Mononuclear cell (primary cell): Measurements from ENCODE around the gene C11orf42. TPM values are rescaled to one million over a fixed set of nuclear protein-coding genes. Genes with fewer than 3 reads are reported as not detected.
A peak's percentile ranks its signal among the peaks of the same experiment; 100 is the strongest.
"Not testable (repeated sequence)": the region's sequence is repeated elsewhere in the genome, so short reads cannot be mapped to it uniquely, and the experiment has no call there.

Experiments
- H3K27me3 ChIP-seq: 2 replicates; pipeline ENCODE4 v1.6.0; 2011; ENCODE audit warnings: low read length, control low read depth; ENCODE audit not compliant: insufficient read depth
- H3K4me1 ChIP-seq: 2 replicates; pipeline ENCODE4 v1.5.1; 2011; ENCODE audit warnings: mild to moderate bottlenecking, low read length, control low read depth; ENCODE audit not compliant: insufficient read depth
- H3K4me3 ChIP-seq: 2 replicates; pipeline ENCODE4 v1.5.1; 2011; ENCODE audit warnings: mild to moderate bottlenecking, low read length, moderate library complexity
- H3K9me3 ChIP-seq: 2 replicates; pipeline ENCODE4 v1.5.1; 2011; ENCODE audit warnings: low read depth, mild to moderate bottlenecking, control low read depth, low read length
- total RNA-seq: library from RNA; depleted of rRNA; stranded (reverse); fragments of >200 nt; gene quantifications from one replicate; pipeline ENCODE4 v1.2.3, GENCODE V29; 2012

The C11orf42 gene
- total RNA-seq, 1 donor, result not detected

GRCh38 chr11:6234387-6235107 lies 29.2 kb downstream of the C11orf42 start, which contains the start of gene FHIP1B:
FHIP1B (minus strand) TSS chr11:6234636; CDS start chr11:6224516, 10,120 bp downstream.
- peaks cover 46% of the 10 kb centered on the region for H3K4me1 ChIP-seq
- H3K27me3 ChIP-seq, result no peaks in the 10 kb centered on the region
- H3K4me3 ChIP-seq, result peak within 1 kb of the TSS; percentile 85
- no peaks in the 10 kb centered on the region for H3K9me3 ChIP-seq

- peaks cover 34% of the 10 kb centered on the region for H3K4me1 ChIP-seq
- H3K4me3 ChIP-seq, result no peak overlapping the region
- no peaks in the 10 kb centered on the region for H3K27me3 ChIP-seq
- no peaks in the 10 kb centered on the region for H3K9me3 ChIP-seq
Measured at GRCh38 chr11:6237266-6237665, 31.9 kb downstream of the C11orf42 start.

- H3K9me3 ChIP-seq, result no peaks in the 10 kb centered on the region
- H3K4me3 ChIP-seq, result no peak overlapping the region
- H3K4me1 ChIP-seq, result peaks cover 32% of the 10 kb centered on the region
Measured at GRCh38 chr11:6237761-6238302, 32.5 kb downstream of the C11orf42 start.

DNA sequence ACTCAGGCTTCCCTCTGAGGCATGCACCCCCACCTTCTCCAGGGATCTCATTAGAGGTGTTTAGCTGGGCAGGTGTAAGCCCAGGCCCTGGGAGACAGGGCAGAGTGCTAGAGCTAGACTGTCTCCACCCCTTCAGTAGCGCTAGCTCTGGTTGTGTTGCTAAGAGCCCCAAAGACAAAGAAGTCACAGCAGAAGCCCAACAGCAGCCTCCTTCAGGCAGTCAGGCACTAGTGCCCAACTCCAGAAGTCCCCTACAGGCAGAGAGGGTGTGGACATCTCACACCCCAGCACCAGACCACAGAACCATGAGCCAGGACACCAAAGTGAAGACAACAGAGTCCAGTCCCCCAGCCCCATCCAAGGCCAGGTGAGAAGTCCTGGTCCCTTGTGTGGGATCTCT lies 33.5 kb downstream of the C11orf42 start, which contains the start of gene CNGA4:
CNGA4 (plus strand) TSS at position 188 of the 400 bp plus-strand sequence; CDS start at position 306, 118 bp downstream.
- no peaks in the 10 kb centered on the region for H3K9me3 ChIP-seq
- H3K4me3 ChIP-seq, result no peak within 1 kb of the TSS
- no peaks in the 10 kb centered on the region for H3K27me3 ChIP-seq
- H3K4me1 ChIP-seq, result peaks cover 21% of the 10 kb centered on the region

More at GRCh38 chr11:6237761-6238302, 32.5 kb downstream of the C11orf42 start:
- no peaks in the 10 kb centered on the region for H3K27me3 ChIP-seq

GRCh38 chr11:6240139-6240538 lies 34.8 kb downstream of the C11orf42 start:
- H3K9me3 ChIP-seq, result no peaks in the 10 kb centered on the region
- H3K27me3 ChIP-seq, result no peaks in the 10 kb centered on the region
- H3K4me1 ChIP-seq, result peaks cover 17% of the 10 kb centered on the region
- no peak overlapping the region for H3K4me3 ChIP-seq

DNA sequence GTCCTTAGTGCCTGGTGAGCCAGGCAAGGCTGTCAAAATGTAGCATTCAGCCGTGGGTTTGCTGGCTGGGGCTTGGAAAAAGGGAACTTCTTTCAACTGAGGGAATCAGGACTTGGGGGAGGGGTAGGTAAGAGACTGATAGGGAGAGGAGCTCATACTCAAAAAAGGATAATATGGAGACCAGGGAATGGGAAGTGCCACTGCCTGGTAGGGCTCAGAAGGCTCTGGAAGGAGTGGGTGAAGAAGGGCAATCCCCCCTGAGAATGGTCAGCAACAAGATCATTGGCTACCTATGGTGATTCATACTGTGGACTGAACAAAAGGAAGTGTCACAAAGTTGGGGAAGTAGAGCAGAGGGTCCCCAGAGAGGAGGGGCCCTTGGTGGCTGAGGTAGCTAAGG lies 35.4 kb downstream of the C11orf42 start:
- Histone ChIP-seq H3K9me3 (no peaks in the 10 kb centered on the region), H3K27me3 (no peaks in the 10 kb centered on the region), H3K4me3 (no peak overlapping the region), H3K4me1 (peaks cover 11% of the 10 kb centered on the region)

- H3K4me3 ChIP-seq, result no peak overlapping the region
- H3K27me3 ChIP-seq, result no peaks in the 10 kb centered on the region
- H3K9me3 ChIP-seq, result no peaks in the 10 kb centered on the region
- peaks cover 11% of the 10 kb centered on the region for H3K4me1 ChIP-seq
Measured at GRCh38 chr11:6241316-6241715, 36.0 kb downstream of the C11orf42 start.

DNA sequence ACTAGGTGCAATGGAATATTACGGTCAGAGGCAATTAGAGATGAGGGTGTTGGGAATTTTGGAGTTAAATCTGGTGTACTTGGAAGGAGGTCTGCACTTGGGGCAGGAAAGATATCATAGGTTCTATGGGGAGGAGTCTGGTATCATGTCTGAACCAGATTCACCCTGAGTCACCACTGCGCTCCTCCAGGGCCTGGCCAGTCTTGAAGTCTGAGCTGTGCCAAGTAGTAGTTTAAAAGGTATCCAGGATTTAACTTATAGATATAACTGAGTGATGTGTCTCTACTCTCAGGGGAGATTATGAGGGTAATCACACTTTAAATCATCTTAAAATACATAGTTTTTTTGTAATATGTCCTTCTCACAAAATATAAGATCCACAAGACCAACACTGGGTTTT lies 40.2 kb downstream of the C11orf42 start:
- H3K4me3 ChIP-seq, result no peak overlapping the region
- H3K9me3 ChIP-seq, result no peaks in the 10 kb centered on the region
- H3K27me3 ChIP-seq, result no peaks in the 10 kb centered on the region
- H3K4me1 ChIP-seq, result peaks cover 6% of the 10 kb centered on the region

DNA sequence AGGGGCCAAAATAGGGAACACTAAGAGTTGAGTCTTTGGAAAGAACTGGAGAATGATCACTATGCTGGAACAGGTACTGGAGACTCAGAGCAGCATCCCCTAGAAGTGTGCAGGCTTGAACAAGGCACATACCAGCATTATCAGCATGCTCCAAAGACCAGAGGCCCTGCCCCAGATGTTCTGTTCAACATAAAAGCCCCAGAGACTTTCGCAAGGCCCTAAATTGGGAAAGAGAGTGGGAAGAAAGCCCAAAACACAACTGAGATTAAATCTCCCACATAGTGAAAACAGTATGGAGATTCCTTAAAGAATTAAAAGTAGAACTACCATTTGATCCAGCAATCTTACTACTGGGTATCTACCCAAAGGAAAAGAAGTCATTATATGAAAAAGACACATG lies 42.9 kb downstream of the C11orf42 start:
- H3K27me3 ChIP-seq, result no peaks in the 10 kb centered on the region
- H3K9me3 ChIP-seq, result no peaks in the 10 kb centered on the region
- H3K4me1 ChIP-seq, result no peaks in the 10 kb centered on the region
- H3K4me3 ChIP-seq, result no peak overlapping the region

DNA sequence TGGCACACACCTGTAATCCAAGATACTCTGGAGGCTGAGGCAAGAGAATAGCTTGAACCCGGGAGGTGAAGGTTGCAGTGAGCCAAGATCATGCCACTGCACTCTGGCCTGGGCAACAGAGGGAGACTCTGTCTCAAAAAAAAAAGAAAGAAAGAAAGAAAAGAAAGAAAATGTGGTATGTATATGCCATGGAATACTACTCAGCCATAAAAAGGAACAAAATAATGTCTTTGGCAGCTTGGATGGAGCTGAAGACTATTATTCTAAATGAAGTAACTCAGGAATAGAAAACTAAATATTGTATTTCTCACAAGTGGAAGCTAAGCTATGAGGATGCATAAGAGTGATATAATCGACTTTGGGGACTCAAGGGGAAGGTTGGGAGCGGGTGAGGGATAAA lies 43.5 kb downstream of the C11orf42 start:
- not testable (repeated sequence) for H3K27me3 ChIP-seq, H3K9me3 ChIP-seq, H3K4me3 ChIP-seq, H3K4me1 ChIP-seq

DNA sequence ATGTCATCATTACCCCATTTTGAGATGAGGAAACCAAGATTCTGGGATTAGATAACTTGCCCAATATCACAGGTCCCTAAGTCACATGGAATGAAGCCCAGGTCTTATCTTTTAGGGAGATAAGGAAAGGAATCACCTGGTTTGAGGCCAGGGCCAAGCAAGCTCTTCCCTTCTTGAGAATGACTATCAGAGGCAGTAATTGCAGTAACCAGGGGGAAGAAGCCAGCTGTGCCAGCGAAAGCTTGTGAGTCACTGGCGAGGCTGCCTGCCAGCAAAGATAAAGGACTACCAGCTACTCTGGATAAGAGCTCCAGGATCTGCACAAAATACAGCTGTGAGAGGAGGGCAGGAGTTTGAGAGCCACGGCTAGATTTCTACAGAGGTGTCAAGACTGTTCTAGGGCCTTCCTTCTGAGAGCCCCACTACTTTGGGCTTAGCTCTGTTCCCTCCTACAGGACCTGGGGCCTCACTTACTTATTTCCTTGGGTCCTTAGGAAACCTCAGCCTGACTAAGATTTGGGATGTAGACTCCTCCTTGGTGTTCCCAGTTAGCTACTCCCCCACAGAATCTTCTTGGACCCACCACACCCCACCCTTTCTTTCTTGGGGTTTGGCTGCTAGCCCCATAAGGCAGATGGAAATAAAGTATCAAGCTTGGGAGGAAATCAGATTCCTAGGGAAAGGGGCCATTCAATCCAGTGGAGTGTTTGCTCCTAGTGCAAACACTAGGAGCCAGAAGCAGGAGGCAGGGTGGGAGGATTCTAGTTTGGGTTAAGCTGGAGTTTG lies 44.6 kb downstream of the C11orf42 start:
- H3K4me1 ChIP-seq, result no peaks in the 10 kb centered on the region
- no peaks in the 10 kb centered on the region for H3K9me3 ChIP-seq
- H3K27me3 ChIP-seq, result no peaks in the 10 kb centered on the region
- no peak overlapping the region for H3K4me3 ChIP-seq

- H3K9me3 ChIP-seq, result no peaks in the 10 kb centered on the region
- H3K27me3 ChIP-seq, result peaks cover 8% of the 10 kb centered on the region
- H3K4me3 ChIP-seq, result no peak overlapping the region
- H3K4me1 ChIP-seq, result no peaks in the 10 kb centered on the region
Measured at GRCh38 chr11:6251120-6251733, 45.9 kb downstream of the C11orf42 start.

GRCh38 chr11:6251990-6252473 lies 46.7 kb downstream of the C11orf42 start:
- H3K27me3 ChIP-seq, result peaks cover 16% of the 10 kb centered on the region
- no peaks in the 10 kb centered on the region for H3K4me1 ChIP-seq
- no peaks in the 10 kb centered on the region for H3K9me3 ChIP-seq
- H3K4me3 ChIP-seq, result no peak overlapping the region

- no peak overlapping the region for H3K4me3 ChIP-seq
- H3K9me3 ChIP-seq, result no peaks in the 10 kb centered on the region
- H3K4me1 ChIP-seq, result no peaks in the 10 kb centered on the region
Measured at GRCh38 chr11:6253197-6253596, 47.8 kb downstream of the C11orf42 start.

DNA sequence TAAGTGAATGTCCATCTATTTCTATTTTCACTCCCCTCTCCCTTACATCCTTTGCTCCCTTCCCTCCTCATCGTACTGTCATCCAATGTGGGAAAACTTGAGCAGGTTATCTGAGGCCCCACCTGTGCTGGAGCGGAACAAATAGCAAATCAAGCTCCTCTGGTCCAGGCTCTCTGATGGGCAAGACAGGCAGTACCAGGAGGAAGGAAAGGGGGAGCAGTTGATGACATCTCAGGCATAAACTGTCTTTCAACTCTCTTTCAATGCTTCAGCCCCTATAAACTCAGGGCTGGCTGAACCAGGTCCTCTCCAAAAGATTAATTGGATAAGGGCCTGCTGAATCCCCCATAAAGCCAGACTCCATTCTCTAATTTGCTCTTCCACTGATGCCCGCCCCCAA lies 52.8 kb downstream of the C11orf42 start:
- no peaks in the 10 kb centered on the region for H3K9me3 ChIP-seq
- H3K4me3 ChIP-seq, result no peak overlapping the region
- peaks cover 73% of the 10 kb centered on the region for H3K27me3 ChIP-seq
- peaks cover 15% of the 10 kb centered on the region for H3K4me1 ChIP-seq

More at GRCh38 chr11:6253197-6253596, 47.8 kb downstream of the C11orf42 start:
- H3K27me3 ChIP-seq, result peaks cover 28% of the 10 kb centered on the region
